Measurements from ENCODE around the gene KCNF1.

GRCh38 chr2:10935366-10935918, 23.7 kb downstream of the KCNF1 start:
- TF ChIP-seq CTCF (IDR thresholded peaks at IDR 0.05) (no peak), POLR2A (IDR thresholded peaks at IDR 0.05) (no peak), POLR2AphosphoS5 (IDR thresholded peaks at IDR 0.05) (no peak)
